Skin of body (tissue), 2 donors: ENCODE measurements around the gene TRIM37. TPM values are rescaled to one million over a fixed set of nuclear protein-coding genes. Genes with fewer than 3 reads are reported as not detected.

ENCODE experiments used
- DNase-seq: peaks from one replicate; lab custom pipeline; 2025; lab: John Stamatoyannopoulos, UW
- total RNA-seq: library from RNA; depleted of rRNA; stranded (reverse); fragments of >200 nt; gene quantifications from one replicate; pipeline ENCODE4 v1.2.3, GENCODE V29; 2014

Gene TRIM37
- total RNA-seq, 1 donor from 2014 or later, result 16.1 TPM

GRCh38 chr17:59037960-59038359 lies 68.7 kb downstream of the TRIM37 start:
- DNase-seq, result no peak

GRCh38 chr17:59030811-59031210 lies 75.9 kb downstream of the TRIM37 start:
- no peak for DNase-seq

- DNase-seq, result no peak
Measured at GRCh38 chr17:59028328-59028727, 78.4 kb downstream of the TRIM37 start.

- DNase-seq, result no peak
Measured at GRCh38 chr17:59027750-59028149, 78.9 kb downstream of the TRIM37 start.

GRCh38 chr17:59026176-59026939 lies 80.3 kb downstream of the TRIM37 start:
- DNase-seq, result no peak

- DNase-seq, result no peak
Measured at GRCh38 chr17:59024916-59025315, 81.8 kb downstream of the TRIM37 start.

GRCh38 chr17:59018019-59018418 lies 88.7 kb downstream of the TRIM37 start:
- DNase-seq, result no peak

GRCh38 chr17:59011975-59012374 lies 94.7 kb downstream of the TRIM37 start:
- DNase-seq, result no peak

GRCh38 chr17:59010026-59010425 lies 96.7 kb downstream of the TRIM37 start:
- no peak for DNase-seq

GRCh38 chr17:59008737-59009136 lies 97.9 kb downstream of the TRIM37 start:
- no peak for DNase-seq

- no peak for DNase-seq
Measured at GRCh38 chr17:59007995-59008394, 98.7 kb downstream of the TRIM37 start.

GRCh38 chr17:59004338-59005111 lies 102.2 kb downstream of the TRIM37 start:
- peak; percentile 44 for DNase-seq

- DNase-seq, result no peak
Measured at GRCh38 chr17:59003860-59004259, 102.8 kb downstream of the TRIM37 start.

GRCh38 chr17:59002848-59003247 lies 103.8 kb downstream of the TRIM37 start:
- no peak for DNase-seq

- no peak for DNase-seq
Measured at GRCh38 chr17:59002126-59002525, 104.6 kb downstream of the TRIM37 start.

- DNase-seq, result no peak
Measured at GRCh38 chr17:59001158-59001814, 105.4 kb downstream of the TRIM37 start.

GRCh38 chr17:59000022-59000421 lies 106.7 kb downstream of the TRIM37 start:
- DNase-seq, result no peak

GRCh38 chr17:58999500-58999899 lies 107.2 kb downstream of the TRIM37 start:
- DNase-seq, result no peak

- no peak for DNase-seq
Measured at GRCh38 chr17:58998871-58999270, 107.8 kb downstream of the TRIM37 start.

GRCh38 chr17:58997756-58998553 lies 108.7 kb downstream of the TRIM37 start:
- no peak for DNase-seq

GRCh38 chr17:58996968-58997367 lies 109.7 kb downstream of the TRIM37 start:
- no peak for DNase-seq
